MM.1S (cell line): ENCODE data around the gene C9orf57.
"Not testable (repeated sequence)": the region's sequence is repeated elsewhere in the genome, so short reads cannot be mapped to it uniquely, and the experiment has no call there.

Experiments
- DNase-seq: peaks from one replicate; pipeline ENCODE4 v3.0.0-alpha.2; 2015
- H2AFZ ChIP-seq: fragments of 300-600 bp; sonication (generic); 2 replicates; pipeline ENCODE4 v1.6.0; 2016; ENCODE audit warnings: antibody characterized with exemption, low read length
- H3F3A ChIP-seq: fragments of 300-600 bp; sonication (generic); 2 replicates; pipeline ENCODE4 v1.6.1; 2016; ENCODE audit warnings: mild to moderate bottlenecking, antibody characterized with exemption, low read length, moderate library complexity, mixed read lengths; ENCODE audit not compliant: insufficient read depth
- H3K27ac ChIP-seq: fragments of 300-600 bp; sonication (generic); 2 replicates; pipeline ENCODE4 v1.5.1; 2016; ENCODE audit warnings: mild to moderate bottlenecking, low read length
- H3K27me3 ChIP-seq: fragments of 300-600 bp; sonication (generic); replicated peaks from 2 replicates; pipeline ENCODE4 v1.6.0; 2016; ENCODE audit warnings: low read length; ENCODE audit not compliant: insufficient read depth
- H3K36me3 ChIP-seq: fragments of 300-600 bp; sonication (generic); replicated peaks from 2 replicates; pipeline ENCODE4 v1.6.1; 2016; ENCODE audit warnings: mild to moderate bottlenecking, low read length, mixed read lengths; ENCODE audit not compliant: insufficient read depth
- H3K4me1 ChIP-seq: fragments of 300-600 bp; sonication (generic); 2 replicates; pipeline ENCODE4 v1.6.1; 2016; ENCODE audit warnings: low read length, mixed read lengths
- H3K4me2 ChIP-seq: fragments of 300-600 bp; sonication (generic); 2 replicates; pipeline ENCODE4 v1.6.0; 2016; ENCODE audit warnings: low read depth, low read length
- H3K4me3 ChIP-seq: fragments of 300-600 bp; sonication (generic); 2 replicates; pipeline ENCODE4 v1.5.1; 2016; ENCODE audit warnings: low read length, mixed read lengths
- H3K79me2 ChIP-seq: fragments of 300-600 bp; sonication (generic); 2 replicates; pipeline ENCODE4 v1.6.1; 2016; ENCODE audit warnings: mixed run types, low read length, mixed read lengths
- H3K9ac ChIP-seq: fragments of 300-600 bp; sonication (generic); 2 replicates; pipeline ENCODE4 v1.6.1; 2016; ENCODE audit warnings: low read length, mixed read lengths
- H3K9me2 ChIP-seq: fragments of 300-600 bp; sonication (generic); replicated peaks from 2 replicates; pipeline ENCODE4 v1.6.1; 2016; ENCODE audit warnings: mild to moderate bottlenecking, low read length, mixed read lengths; ENCODE audit not compliant: insufficient read depth
- H3K9me3 ChIP-seq: fragments of 300-600 bp; sonication (generic); replicated peaks from 2 replicates; pipeline ENCODE4 v1.6.1; 2016; ENCODE audit warnings: mild to moderate bottlenecking, low read length, mixed read lengths; ENCODE audit not compliant: insufficient read depth
- H4K20me1 ChIP-seq: fragments of 300-600 bp; sonication (generic); 2 replicates; pipeline ENCODE4 v1.6.1; 2016; ENCODE audit warnings: mild to moderate bottlenecking, low read length, moderate library complexity, mixed read lengths; ENCODE audit not compliant: insufficient read depth
- CTCF ChIP-seq: fragments of 300-600 bp; sonication (generic); IDR thresholded peaks from 2 replicates; pipeline ENCODE4 v1.5.1; 2016; ENCODE audit warnings: antibody characterized with exemption, low read length, mixed read lengths
- EZH2 ChIP-seq: fragments of 300-600 bp; sonication (generic); optimal IDR thresholded peaks from 2 replicates; pipeline ENCODE3; 2017; ENCODE audit warnings: low read depth, mild to moderate bottlenecking, antibody characterized with exemption, low read length, mixed read lengths
- EZH2phosphoT487 ChIP-seq: fragments of 300-600 bp; sonication (generic); IDR thresholded peaks from 2 replicates; pipeline ENCODE4 v1.6.1; 2018; ENCODE audit warnings: antibody characterized with exemption, low read length

The C9orf57 gene

DNA sequence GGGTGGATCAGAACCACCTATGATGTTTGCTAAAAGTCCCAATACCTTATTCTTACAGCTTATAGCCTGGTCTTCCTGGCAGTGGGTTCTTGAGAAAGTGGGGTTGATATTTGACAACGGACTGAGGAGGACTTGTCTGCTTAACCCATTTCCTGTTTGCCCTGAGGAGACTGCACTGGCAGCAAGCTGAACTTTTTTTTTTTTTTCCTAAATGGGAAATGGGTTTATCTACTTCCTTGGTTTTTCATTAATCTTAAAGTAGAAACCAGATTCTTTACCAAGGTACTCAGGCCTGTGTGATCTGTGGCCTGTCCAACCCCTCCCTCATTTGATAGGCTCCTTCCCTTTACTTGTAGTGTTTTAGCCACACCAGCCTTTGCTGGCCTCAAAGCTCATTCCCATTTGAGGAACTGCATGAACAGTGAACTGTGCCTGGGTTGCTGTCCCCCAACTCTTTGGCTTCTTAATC lies 47.1 kb downstream of the C9orf57 start:
- no peak for TF ChIP-seq CTCF
- TF ChIP-seq EZH2phosphoT487, result no peak
- no peak for TF ChIP-seq EZH2
- H2AFZ ChIP-seq, result no peak overlapping the region

GRCh38 chr9:72012646-72013045 lies 47.8 kb downstream of the C9orf57 start:
- Histone ChIP-seq H3K4me3 (no peak overlapping the region), H4K20me1 (no peaks in the 10 kb centered on the region), H3K9me3 (no peaks in the 10 kb centered on the region), H3K4me2 (0 out of 2 replicates have a peak overlapping the region, but pooled peaks have one; percentile 10), H3K27ac (no peak overlapping the region), H2AFZ (no peak overlapping the region), H3K9ac (no peak overlapping the region), H3F3A (no peaks in the 10 kb centered on the region), H3K27me3 (no peaks in the 10 kb centered on the region), H3K9me2 (no peaks in the 10 kb centered on the region), H3K36me3 (no peaks in the 10 kb centered on the region), H3K79me2 (no peaks in the 10 kb centered on the region), H3K4me1 (peaks cover 8% of the 10 kb centered on the region)
- TF ChIP-seq CTCF (no peak), EZH2phosphoT487 (no peak), EZH2 (no peak)
- DNase-seq, result peak; percentile 20

More for the DNA sequence above, 47.1 kb downstream of the C9orf57 start:
- H3K27ac ChIP-seq, result 0 out of 2 replicates have a peak overlapping the region, but pooled peaks have one; percentile 3
- H3K27me3 ChIP-seq, result no peaks in the 10 kb centered on the region
- H4K20me1 ChIP-seq, result no peaks in the 10 kb centered on the region
- no peaks in the 10 kb centered on the region for H3F3A ChIP-seq
- peak; percentile 28 for DNase-seq
- no peak overlapping the region for H3K9ac ChIP-seq
- H3K9me3 ChIP-seq, result no peaks in the 10 kb centered on the region
- H3K4me2 ChIP-seq, result peak overlapping the region; percentile 10; the same call in 1 of the 2 replicates
- peaks cover 8% of the 10 kb centered on the region for H3K4me1 ChIP-seq
- H3K79me2 ChIP-seq, result no peaks in the 10 kb centered on the region
- no peaks in the 10 kb centered on the region for H3K36me3 ChIP-seq
- no peaks in the 10 kb centered on the region for H3K9me2 ChIP-seq
- no peak overlapping the region for H3K4me3 ChIP-seq

GRCh38 chr9:72007726-72008125 lies 52.7 kb downstream of the C9orf57 start:
- not testable (repeated sequence) for H3K4me3 ChIP-seq, H3K27me3 ChIP-seq, H3K79me2 ChIP-seq, DNase-seq, H3K4me1 ChIP-seq, H3K9me2 ChIP-seq, H3K4me2 ChIP-seq, H3K36me3 ChIP-seq, H3K27ac ChIP-seq, H2AFZ ChIP-seq, H3K9ac ChIP-seq, H4K20me1 ChIP-seq, H3F3A ChIP-seq, H3K9me3 ChIP-seq

- DNase-seq, result no peak
- Histone ChIP-seq H3K27ac (no peak overlapping the region), H3K9me2 (no peaks in the 10 kb centered on the region), H3K4me1 (no peaks in the 10 kb centered on the region), H4K20me1 (no peaks in the 10 kb centered on the region), H3F3A (no peaks in the 10 kb centered on the region), H3K4me2 (no peak overlapping the region), H3K27me3 (no peaks in the 10 kb centered on the region), H3K36me3 (no peaks in the 10 kb centered on the region), H3K79me2 (no peaks in the 10 kb centered on the region), H3K9ac (no peak overlapping the region), H3K9me3 (no peaks in the 10 kb centered on the region), H2AFZ (no peak overlapping the region), H3K4me3 (no peak overlapping the region)
- no peak for TF ChIP-seq CTCF
- no peak for TF ChIP-seq EZH2
- no peak for TF ChIP-seq EZH2phosphoT487
Observed at GRCh38 chr9:72006501-72006900, 53.9 kb downstream of the C9orf57 start.
